H1 (cell line): ENCODE results near the gene SCAMP5. TPM values are rescaled to one million over a fixed set of nuclear protein-coding genes. Genes with fewer than 3 reads are reported as not detected.

ENCODE experiments used
- CTCF ChIA-PET: fragments of 300-600 bp; sonication (Branson Sonifier 250); formaldehyde crosslinking; loops from one replicate; lab custom pipeline; 2021; ENCODE audit not compliant: partially characterized antibody; lab: Charles Lee
- POLR2A ChIA-PET: fragments of 300-600 bp; sonication (Branson Sonifier 250); formaldehyde crosslinking; loops from one replicate; lab custom pipeline; 2021; ENCODE audit warnings: inconsistent platforms; ENCODE audit not compliant: partially characterized antibody; lab: Charles Lee
- DNase-seq, 2 experiments: peaks; one replicate each; pipeline versions ENCODE4 v3.0.0 to v3.0.0-alpha.2; 2010 to 2022; ENCODE audit warnings: low spot score in 2 of 2, low read depth in 1 of 2, mixed read lengths in 1 of 2
- FAIRE-seq: peaks from 2 replicates; lab custom pipeline; 2011; peaks lifted over from hg19 to GRCh38; lab: Jason Lieb, UNC
- H2AFZ ChIP-seq: 2 replicates; pipeline ENCODE4 v1.8.1; 2012; ENCODE audit warnings: low read length, inconsistent platforms
- H2AK5ac ChIP-seq: 2 replicates; pipeline ENCODE4 v1.6.1; 2013; ENCODE audit warnings: low read depth, low read length
- H2BK120ac ChIP-seq: replicated peaks from 2 replicates; pipeline ENCODE3; 2013; ENCODE audit warnings: low read depth, low read length, inconsistent platforms
- H2BK12ac ChIP-seq: 2 replicates; pipeline ENCODE4 v1.6.1; 2013; ENCODE audit warnings: low read depth, low read length
- H2BK15ac ChIP-seq: 2 replicates; pipeline ENCODE4 v1.6.1; 2013; ENCODE audit warnings: low read length
- H2BK20ac ChIP-seq: 2 replicates; pipeline ENCODE4 v1.6.1; 2013; ENCODE audit warnings: low read length
- H2BK5ac ChIP-seq: 2 replicates; pipeline ENCODE4 v1.6.1; 2013; ENCODE audit warnings: low read depth, low read length
- H3K14ac ChIP-seq: 2 replicates; pipeline ENCODE4 v1.6.1; 2013; ENCODE audit warnings: inconsistent platforms; ENCODE audit not compliant: insufficient read length
- H3K18ac ChIP-seq: 2 replicates; pipeline ENCODE4 v1.6.1; 2013; ENCODE audit warnings: low read length; ENCODE audit errors: extremely low read depth
- H3K23ac ChIP-seq: 2 replicates; pipeline ENCODE4 v1.6.1; 2013; ENCODE audit warnings: inconsistent platforms; ENCODE audit not compliant: insufficient read length
- H3K23me2 ChIP-seq: 2 replicates; pipeline ENCODE4 v1.6.1; 2013; ENCODE audit warnings: low read depth, low read length
- H3K27ac ChIP-seq: 2 replicates; pipeline ENCODE4 v1.6.1; 2011; ENCODE audit warnings: low read depth, low read length, inconsistent platforms
- H3K27me3 ChIP-seq, 4 experiments: replicated peaks in 1 of 4; 1 replicate in 1 of 4; 2 replicates in 3 of 4; pipeline versions ENCODE4 v1.6.1 to v1.8.1; 2011 to 2013; ENCODE audit warnings: low read length in 3 of 4, mild to moderate bottlenecking in 3 of 4, inconsistent platforms in 2 of 4, mixed read lengths in 2 of 4, moderate library complexity in 1 of 4; ENCODE audit not compliant: control insufficient read depth in 3 of 4, insufficient read depth in 3 of 4; ENCODE audit errors: extremely low read depth in 1 of 4
- H3K36me3 ChIP-seq, 4 experiments: 2 replicates each; pipeline versions ENCODE4 v1.6.1 to v1.8.1; 2011 to 2013; ENCODE audit warnings: mild to moderate bottlenecking in 4 of 4, low read length in 3 of 4, moderate library complexity in 2 of 4, control low read depth in 1 of 4, inconsistent platforms in 1 of 4; ENCODE audit not compliant: insufficient read depth in 4 of 4, control insufficient read depth in 2 of 4
- H3K4ac ChIP-seq: replicated peaks from 2 replicates; pipeline ENCODE3; 2013; ENCODE audit warnings: low read length, low read depth, mixed read lengths, inconsistent platforms; ENCODE audit not compliant: insufficient read length
- H3K4me1 ChIP-seq, 4 experiments: replicated peaks in 1 of 4; 1 replicate in 1 of 4; 2 replicates in 3 of 4; pipeline versions ENCODE4 v1.6.1 to v1.8.1; 2011 to 2013; ENCODE audit warnings: low read length in 3 of 4, inconsistent platforms in 2 of 4, mixed read lengths in 1 of 4; ENCODE audit not compliant: insufficient read depth in 4 of 4, control insufficient read depth in 3 of 4
- H3K4me2 ChIP-seq, 2 experiments: 2 replicates each; pipeline versions ENCODE4 v1.6.1 to v1.8.1; 2011 to 2013; ENCODE audit warnings: low read depth in 2 of 2, low read length in 2 of 2, control low read depth in 1 of 2, inconsistent platforms in 1 of 2, mild to moderate bottlenecking in 1 of 2; ENCODE audit not compliant: insufficient read depth in 1 of 2
- H3K4me3 ChIP-seq, 4 experiments: fragments of 200-600, 300-600 bp in 1 of 4; sonication (generic), shearing (Covaris generic), sonication (Bioruptor Twin) in 1 of 4; 2 replicates each; pipeline versions ENCODE4 v1.5.1 to v1.8.1; 2011 to 2016; ENCODE audit warnings: low read length in 4 of 4, low read depth in 3 of 4, control low read depth in 2 of 4, inconsistent platforms in 2 of 4, mild to moderate bottlenecking in 2 of 4, mixed read lengths in 1 of 4, moderate library complexity in 1 of 4; ENCODE audit not compliant: insufficient read depth in 2 of 4; ENCODE audit errors: extremely low read depth in 1 of 4
- H3K56ac ChIP-seq: replicated peaks from 2 replicates; pipeline ENCODE3; 2013; ENCODE audit warnings: low read depth, mild to moderate bottlenecking, mixed read lengths, low read length, inconsistent platforms; ENCODE audit not compliant: insufficient read length
- H3K79me1 ChIP-seq: 2 replicates; pipeline ENCODE4 v1.6.1; 2013; ENCODE audit warnings: low read depth, low read length, control low read depth
- H3K79me2 ChIP-seq, 2 experiments: 2 replicates each; pipeline versions ENCODE4 v1.6.1 to v1.8.1; 2012 to 2013; ENCODE audit warnings: low read length in 2 of 2, mild to moderate bottlenecking in 2 of 2, inconsistent platforms in 1 of 2; ENCODE audit not compliant: insufficient read depth in 2 of 2, control insufficient read depth in 1 of 2
- H3K9ac ChIP-seq, 4 experiments: replicated peaks in 1 of 4; 1 replicate in 1 of 4; 2 replicates in 3 of 4; pipeline versions ENCODE4 v1.6.1 to v1.8.1; 2011 to 2013; ENCODE audit warnings: low read depth in 3 of 4, low read length in 3 of 4, control low read depth in 2 of 4, mild to moderate bottlenecking in 2 of 4, moderate library complexity in 2 of 4, inconsistent platforms in 1 of 4; ENCODE audit errors: extremely low read depth in 1 of 4
- H3K9me3 ChIP-seq, 2 experiments: 2 replicates each; pipeline versions ENCODE4 v1.6.1 to v1.8.1; 2012 to 2013; ENCODE audit warnings: mild to moderate bottlenecking in 2 of 2, moderate library complexity in 2 of 2, control low read depth in 1 of 2, inconsistent platforms in 1 of 2, low read depth in 1 of 2, low read length in 1 of 2, mixed read lengths in 1 of 2; ENCODE audit not compliant: insufficient read depth in 2 of 2
- H4K20me1 ChIP-seq, 2 experiments: replicated peaks in 1 of 2; 2 replicates each; pipeline versions ENCODE3 to v1.8.1; 2011 to 2013; ENCODE audit warnings: inconsistent platforms in 2 of 2, low read length in 2 of 2, mild to moderate bottlenecking in 1 of 2; ENCODE audit not compliant: insufficient read depth in 2 of 2, control insufficient read depth in 1 of 2
- H4K5ac ChIP-seq: 2 replicates; pipeline ENCODE4 v1.6.1; 2013; ENCODE audit warnings: low read length, low read depth, mixed read lengths, inconsistent platforms; ENCODE audit not compliant: insufficient read length
- H4K8ac ChIP-seq: 2 replicates; pipeline ENCODE4 v1.8.0; 2013; ENCODE audit warnings: mild to moderate bottlenecking, moderate library complexity, low read length, inconsistent platforms; ENCODE audit not compliant: insufficient read depth; ENCODE audit errors: extremely low read depth
- H4K91ac ChIP-seq: replicated peaks from 2 replicates; pipeline ENCODE3; 2013; ENCODE audit warnings: low read length, mixed read lengths, inconsistent platforms; ENCODE audit not compliant: insufficient read length
- ATF2 ChIP-seq: IDR thresholded peaks from 2 replicates; pipeline ENCODE4 v1.6.1; 2012; ENCODE audit warnings: low read length, inconsistent platforms
- CREB1 ChIP-seq: IDR thresholded peaks from 2 replicates; pipeline ENCODE4 v1.6.1; 2012; ENCODE audit warnings: inconsistent platforms
- KDM1A ChIP-seq: fragments of 200-600, 300-600 bp; sonication (generic); IDR thresholded peaks from 2 replicates; pipeline ENCODE4 v1.7.1; 2016; ENCODE audit warnings: mild to moderate bottlenecking, low read length, borderline replicate concordance
- SIN3A ChIP-seq, 2 experiments: IDR thresholded peaks in 1 of 2; conservative IDR thresholded peaks in 1 of 2; 2 replicates each; pipeline ENCODE4 v1.6.1; 2011 to 2012; ENCODE audit warnings: low read length in 2 of 2, improper control_type of control experiment in 1 of 2, low read depth in 1 of 2, mild to moderate bottlenecking in 1 of 2
- SP2 ChIP-seq: IDR thresholded peaks from 2 replicates; pipeline ENCODE4 v1.6.1; 2012; ENCODE audit warnings: mild to moderate bottlenecking, low read length, inconsistent platforms
- WGBS, 2 experiments: shearing (Covaris generic) in 1 of 2; methylation state at CpG; one replicate each; pipeline versions ENCODE4 v1.1.6 to v1.1.7; 2013 to 2015; ENCODE audit warnings: low lambda C conversion rate in 2 of 2, mixed read lengths in 2 of 2, inconsistent platforms in 1 of 2, low coverage in 1 of 2, missing lambda C conversion rate in 1 of 2; ENCODE audit not compliant: insufficient replicate concordance in 2 of 2, insufficient coverage in 1 of 2, insufficient read length in 1 of 2; ENCODE audit errors: extremely low coverage in 1 of 2, missing lambda C conversion rate in 1 of 2; 5-methylcytosine and 5-hydroxymethylcytosine counted together
- long read RNA-seq, 2 experiments: library from RNA in 1 of 2; library from capped mRNA in 1 of 2; stranded (forward); transcript quantifications; one replicate each; pipeline ENCODE4 v2.0.0, GENCODE V29; 2021; ENCODE audit warnings: inconsistent platforms in 1 of 2
- polyA minus RNA-seq, 3 experiments: library from RNA; depleted of rRNA, polyadenylated mRNA; stranded (reverse); fragments of >200 nt; gene quantifications; 1 replicate in 2 of 3; 2 replicates in 1 of 3; pipeline ENCODE4 v1.2.3, GENCODE V29; 2011
- polyA plus RNA-seq, 7 experiments: library from polyadenylated mRNA; depleted of rRNA in 3 of 7; stranded (reverse) in 5 of 7; unstranded in 2 of 7; fragments of >200 nt in 5 of 7; fragments of 200-250 nt in 2 of 7; gene quantifications; 1 replicate in 5 of 7; 2 replicates in 1 of 7; 4 replicates in 1 of 7; pipeline versions ENCODE4 v1.2.1 to v1.2.3, GENCODE V29; 2011 to 2013; ENCODE audit warnings: missing spikeins in 2 of 7, mixed read lengths in 2 of 7
- total RNA-seq: library from RNA; stranded (reverse); fragmentation: NEBNext Ultra II Directional; extraction: Animal tissue kit (Norgen Biotek cat#: 25700); gene quantifications from 2 replicates; pipeline ENCODE4 v1.2.1, GENCODE V29; 2021

SCAMP5 gene, protein sequence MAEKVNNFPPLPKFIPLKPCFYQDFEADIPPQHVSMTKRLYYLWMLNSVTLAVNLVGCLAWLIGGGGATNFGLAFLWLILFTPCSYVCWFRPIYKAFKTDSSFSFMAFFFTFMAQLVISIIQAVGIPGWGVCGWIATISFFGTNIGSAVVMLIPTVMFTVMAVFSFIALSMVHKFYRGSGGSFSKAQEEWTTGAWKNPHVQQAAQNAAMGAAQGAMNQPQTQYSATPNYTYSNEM
- total RNA-seq, result 51.8 and 55.4 TPM in 2 replicates
- polyA plus RNA-seq (2011; rRNA removed), result 94.7 and 96.4 TPM in 2 replicates
- 67.2 TPM for polyA plus RNA-seq (2011; cell fraction: cytosol; rRNA removed)
- polyA plus RNA-seq (2011; cell fraction: nucleus; rRNA removed), result 80.9 TPM
- polyA plus RNA-seq (2012, experiment 1 of 2), result 45.3 to 68.0 TPM (median 54.9 TPM) in 4 replicates
- 63.6 TPM for polyA plus RNA-seq (2012, experiment 2 of 2)
- polyA plus RNA-seq (2013, experiment 1 of 2), result 44.6 TPM
- 46.5 TPM for polyA plus RNA-seq (2013, experiment 2 of 2)
- polyA minus RNA-seq (2011; rRNA and poly(A)+ RNA removed), result 90.2 and 116 TPM in 2 replicates
- 36.7 TPM for polyA minus RNA-seq (2011; cell fraction: cytosol; rRNA and poly(A)+ RNA removed)
- polyA minus RNA-seq (2011; cell fraction: nucleus; rRNA and poly(A)+ RNA removed), result 38.4 TPM
- long read RNA-seq, experiment 1, partial matches to known transcripts, result 40 of 45 reads
- long read RNA-seq, experiment 1, other reads (novel, unspliced or antisense), result 0 of 45 reads
- long read RNA-seq, experiment 2, partial matches to known transcripts, result 0 of 6 reads
- long read RNA-seq, experiment 2, other reads (novel, unspliced or antisense), result 6 of 6 reads

- Histone ChIP-seq H3K79me2 (peaks cover 0 to 9% of the 10 kb centered on the region in 2 experiments; a peak in 1 of 4 replicates), H4K8ac (peak within 1 kb of the TSS; percentile 94), H3K36me3 (no peaks in the 10 kb centered on the region), H3K14ac (no peak within 1 kb of the TSS), H3K79me1 (no peaks in the 10 kb centered on the region; the same call in 1 of the 2 replicates), H3K23ac (no peak within 1 kb of the TSS), H3K4ac (no peak within 1 kb of the TSS), H4K5ac (peak within 1 kb of the TSS; percentile 78), H3K27ac (no peak within 1 kb of the TSS), H3K4me3 (peak within 1 kb of the TSS; percentile 87 to 97 (median 90)), H3K9me3 (no peaks in the 10 kb centered on the region), H3K23me2 (peaks cover 9% of the 10 kb centered on the region), H3K9ac (peak within 1 kb of the TSS; percentile 62 to 86 (median 73)), H2AFZ (peak within 1 kb of the TSS; percentile 81), H2BK20ac (no peak within 1 kb of the TSS), H3K18ac (peak within 1 kb of the TSS; percentile 93), H3K4me1 (peaks cover 0 to 7% (median 4%) of the 10 kb centered on the region in 4 experiments; a peak in 6 of 7 replicates), H4K91ac (peak within 1 kb of the TSS; percentile 62), H4K20me1 (peaks cover 0 to 4% of the 10 kb centered on the region in 2 experiments), H2AK5ac (no peak within 1 kb of the TSS), H3K4me2 (peak within 1 kb of the TSS; percentile 92 to 99), H2BK15ac (0 out of 2 replicates have a peak within 1 kb of the TSS, but pooled peaks have one; percentile 95), H3K56ac (peak within 1 kb of the TSS; percentile 70), H2BK120ac (no peak within 1 kb of the TSS), H2BK5ac (peak within 1 kb of the TSS; percentile 44; the same call in 1 of the 2 replicates), H2BK12ac (peak within 1 kb of the TSS; percentile 39; the same call in 1 of the 2 replicates), H3K27me3 (peaks cover 0 to 3% (median 0%) of the 10 kb centered on the region in 4 experiments; a peak in 3 of 7 replicates)
- ChIA-PET POLR2A (interaction anchor here (0.9 to 2.2 kb wide), 11 partner anchors 10 to 200 kb away, joined by 3 to 10 read pairs (median 5); partner anchors contain the start of genes COX5A and RPP25), CTCF (interaction anchor here (0.8 to 2.2 kb wide), 11 partner anchors 9 to 214 kb away, joined by 3 to 8 read pairs (median 4); partner anchors contain the start of gene C15orf39)
- WGBS, 2 experiments, result 1% methylated on average over 25 of the region's 58 CpGs; no CpG with 5 or more reads in 1 of the 2 experiments
- peak; percentile 84 to 99 for DNase-seq
- FAIRE-seq, result no peak
- TF ChIP-seq SIN3A (conservative IDR thresholded peaks at IDR 0.05 in 1 of 2, IDR thresholded peaks at IDR 0.05 in 1 of 2; ENCODE audit: low read depth in 1 of 2, low read length in 2 of 2), result peak; percentile 96 to 97
- peak; percentile 67; the same call in 1 of the 2 replicates for TF ChIP-seq ATF2
- TF ChIP-seq KDM1A, result peak; percentile 83
- TF ChIP-seq CREB1, result peak; percentile 52
- no peak for TF ChIP-seq SP2
Measured at GRCh38 chr15:74995182-74995778, at the start of gene SCAMP5. TSS of gene SCAMP5 (plus strand) at chr15:74995563. CDS start at chr15:75011840, 16,277 bp downstream.
